SJSA1 (cell line): Measurements from ENCODE around the gene SYT1. TPM values are rescaled to one million over a fixed set of nuclear protein-coding genes. Genes with fewer than 3 reads are reported as not detected.

Source experiments
- DNase-seq, 2 experiments: peaks; one replicate each; pipeline ENCODE4 v3.0.0-alpha.2; 2015 to 2020; ENCODE audit warnings: low spot score in 2 of 2, low read depth in 1 of 2
- H3K27ac ChIP-seq: fragments of 250-450 bp; sonication (Bioruptor Pico); 2 replicates; pipeline ENCODE4 v1.5.1; 2020; ENCODE audit warnings: mild to moderate bottlenecking, moderate library complexity
- H3K27me3 ChIP-seq: fragments of 250-450 bp; sonication (Bioruptor Pico); replicated peaks from 2 replicates; pipeline ENCODE4 v1.5.1; 2020; ENCODE audit warnings: mild to moderate bottlenecking, moderate library complexity
- H3K36me3 ChIP-seq: fragments of 250-450 bp; sonication (Bioruptor Pico); 2 replicates; pipeline ENCODE4 v1.5.1; 2020; ENCODE audit warnings: mild to moderate bottlenecking
- H3K4me1 ChIP-seq: fragments of 250-450 bp; sonication (Bioruptor Pico); replicated peaks from 2 replicates; pipeline ENCODE4 v1.6.1; 2021; ENCODE audit warnings: mild to moderate bottlenecking
- H3K4me3 ChIP-seq: fragments of 250-450 bp; sonication (Bioruptor Pico); 2 replicates; pipeline ENCODE4 v1.5.1; 2020; ENCODE audit warnings: mild to moderate bottlenecking
- H3K9me3 ChIP-seq: fragments of 250-450 bp; sonication (Bioruptor Pico); replicated peaks from 2 replicates; pipeline ENCODE4 v1.5.1; 2020; ENCODE audit warnings: mild to moderate bottlenecking
- total RNA-seq: library from RNA; depleted of rRNA; stranded (reverse); fragments of >200 nt; shearing (Covaris generic); gene quantifications from 2 replicates; pipeline ENCODE4 v1.2.3, GENCODE V29; 2014

SYT1 gene
- total RNA-seq, 1 experiment from 2014 or later: 31.9 TPM

- no peaks in the 10 kb centered on the region for H3K9me3 ChIP-seq
- DNase-seq: peak; percentile 50 to 73
- H3K36me3 ChIP-seq: 0 out of 2 replicates have a peak, but pooled peaks cover 5% of the 10 kb centered on the region
- no peak overlapping the region for H3K4me3 ChIP-seq
- H3K27me3 ChIP-seq: no peaks in the 10 kb centered on the region
- peak overlapping the region; percentile 59 for H3K27ac ChIP-seq
- H3K4me1 ChIP-seq: peaks cover 47% of the 10 kb centered on the region
These were observed 193.8 kb downstream of the SYT1 start for GRCh38 chr12:79058342-79058741.

GRCh38 chr12:79059557-79059956 is 195.0 kb downstream of the SYT1 start:
- H3K9me3 ChIP-seq: no peaks in the 10 kb centered on the region
- H3K36me3 ChIP-seq: 0 out of 2 replicates have a peak, but pooled peaks cover 5% of the 10 kb centered on the region
- no peaks in the 10 kb centered on the region for H3K27me3 ChIP-seq
- H3K27ac ChIP-seq: no peak overlapping the region
- DNase-seq: no peak
- H3K4me3 ChIP-seq: no peak overlapping the region
- H3K4me1 ChIP-seq: peaks cover 54% of the 10 kb centered on the region

- H3K27ac ChIP-seq: no peak overlapping the region
- no peak overlapping the region for H3K4me3 ChIP-seq
- peak in 1 of 2 experiments; percentile 19 for DNase-seq
- no peaks in the 10 kb centered on the region for H3K27me3 ChIP-seq
- H3K4me1 ChIP-seq: peaks cover 34% of the 10 kb centered on the region
- 0 out of 2 replicates have a peak, but pooled peaks cover 5% of the 10 kb centered on the region for H3K36me3 ChIP-seq
- no peaks in the 10 kb centered on the region for H3K9me3 ChIP-seq
These were observed 198.7 kb downstream of the SYT1 start for GRCh38 chr12:79063258-79063657.

- Histone ChIP-seq H3K27me3 (no peaks in the 10 kb centered on the region), H3K36me3 (no peaks in the 10 kb centered on the region), H3K27ac (no peak overlapping the region), H3K4me1 (peaks cover 17% of the 10 kb centered on the region), H3K9me3 (no peaks in the 10 kb centered on the region), H3K4me3 (no peak overlapping the region)
- no peak for DNase-seq
These were observed 203.4 kb downstream of the SYT1 start for GRCh38 chr12:79067977-79068376.

GRCh38 chr12:79069009-79069408 is 204.4 kb downstream of the SYT1 start:
- DNase-seq: no peak
- 0 out of 2 replicates have a peak, but pooled peaks cover 7% of the 10 kb centered on the region for H3K4me1 ChIP-seq
- no peak overlapping the region for H3K27ac ChIP-seq
- no peaks in the 10 kb centered on the region for H3K9me3 ChIP-seq
- H3K4me3 ChIP-seq: no peak overlapping the region
- no peaks in the 10 kb centered on the region for H3K36me3 ChIP-seq
- no peaks in the 10 kb centered on the region for H3K27me3 ChIP-seq

- Histone ChIP-seq H3K4me3 (no peak overlapping the region), H3K27me3 (no peaks in the 10 kb centered on the region), H3K27ac (no peak overlapping the region), H3K4me1 (no peaks in the 10 kb centered on the region), H3K9me3 (no peaks in the 10 kb centered on the region), H3K36me3 (no peaks in the 10 kb centered on the region)
- DNase-seq: no peak
These were observed 206.9 kb downstream of the SYT1 start for GRCh38 chr12:79071498-79071897.

- Histone ChIP-seq H3K27me3 (no peaks in the 10 kb centered on the region), H3K27ac (no peak overlapping the region), H3K9me3 (no peaks in the 10 kb centered on the region), H3K4me1 (no peaks in the 10 kb centered on the region), H3K4me3 (no peak overlapping the region), H3K36me3 (no peaks in the 10 kb centered on the region)
- DNase-seq: no peak
These were observed 208.9 kb downstream of the SYT1 start for GRCh38 chr12:79073506-79073905.

GRCh38 chr12:79082595-79082994 is 218.0 kb downstream of the SYT1 start:
- Histone ChIP-seq H3K27ac (no peak overlapping the region), H3K27me3 (no peaks in the 10 kb centered on the region), H3K4me1 (no peaks in the 10 kb centered on the region), H3K36me3 (0 out of 2 replicates have a peak, but pooled peaks cover 3% of the 10 kb centered on the region), H3K9me3 (no peaks in the 10 kb centered on the region), H3K4me3 (no peak overlapping the region)
- DNase-seq: no peak

GRCh38 chr12:79083181-79083580 is 218.6 kb downstream of the SYT1 start:
- no peaks in the 10 kb centered on the region for H3K27me3 ChIP-seq
- no peaks in the 10 kb centered on the region for H3K9me3 ChIP-seq
- H3K27ac ChIP-seq: no peak overlapping the region
- no peak overlapping the region for H3K4me3 ChIP-seq
- no peak for DNase-seq
- no peaks in the 10 kb centered on the region for H3K4me1 ChIP-seq
- H3K36me3 ChIP-seq: 0 out of 2 replicates have a peak, but pooled peaks cover 3% of the 10 kb centered on the region

- Histone ChIP-seq H3K36me3 (0 out of 2 replicates have a peak, but pooled peaks cover 3% of the 10 kb centered on the region), H3K9me3 (no peaks in the 10 kb centered on the region), H3K27ac (no peak overlapping the region), H3K4me1 (no peaks in the 10 kb centered on the region), H3K27me3 (no peaks in the 10 kb centered on the region), H3K4me3 (no peak overlapping the region)
- DNase-seq: no peak
These were observed 220.6 kb downstream of the SYT1 start for GRCh38 chr12:79085106-79085682.

GRCh38 chr12:79086541-79087296 is 222.1 kb downstream of the SYT1 start:
- Histone ChIP-seq H3K27ac (no peak overlapping the region), H3K4me3 (no peak overlapping the region), H3K9me3 (no peaks in the 10 kb centered on the region), H3K27me3 (no peaks in the 10 kb centered on the region), H3K36me3 (0 out of 2 replicates have a peak, but pooled peaks cover 3% of the 10 kb centered on the region), H3K4me1 (no peaks in the 10 kb centered on the region)
- no peak for DNase-seq

- no peaks in the 10 kb centered on the region for H3K27me3 ChIP-seq
- no peak overlapping the region for H3K27ac ChIP-seq
- H3K36me3 ChIP-seq: no peaks in the 10 kb centered on the region
- no peaks in the 10 kb centered on the region for H3K9me3 ChIP-seq
- no peak overlapping the region for H3K4me3 ChIP-seq
- DNase-seq: no peak
- no peaks in the 10 kb centered on the region for H3K4me1 ChIP-seq
These were observed 234.0 kb downstream of the SYT1 start for GRCh38 chr12:79098530-79098929.

- DNase-seq: no peak
- no peaks in the 10 kb centered on the region for H3K27me3 ChIP-seq
- no peak overlapping the region for H3K27ac ChIP-seq
- no peaks in the 10 kb centered on the region for H3K9me3 ChIP-seq
- no peaks in the 10 kb centered on the region for H3K36me3 ChIP-seq
- no peak overlapping the region for H3K4me3 ChIP-seq
- H3K4me1 ChIP-seq: no peaks in the 10 kb centered on the region
These were observed 244.4 kb downstream of the SYT1 start for GRCh38 chr12:79108962-79109361.

- H3K36me3 ChIP-seq: no peaks in the 10 kb centered on the region
- H3K27me3 ChIP-seq: no peaks in the 10 kb centered on the region
- no peaks in the 10 kb centered on the region for H3K9me3 ChIP-seq
- H3K4me1 ChIP-seq: no peaks in the 10 kb centered on the region
- H3K27ac ChIP-seq: no peak overlapping the region
- no peak for DNase-seq
- no peak overlapping the region for H3K4me3 ChIP-seq
These were observed 250.3 kb downstream of the SYT1 start for GRCh38 chr12:79114896-79115295.
